A204.1 (cell line): Measurements from ENCODE around the gene PRKCB.

Experiments used
- FAIRE-seq: peaks from 2 replicates; lab custom pipeline; 2012; peaks lifted over from hg19 to GRCh38; lab: Jason Lieb, UNC

Gene PRKCB

GRCh38 chr16:23836404-23837311 lies 875 bp downstream of the PRKCB start:
- FAIRE-seq: no peak

DNA sequence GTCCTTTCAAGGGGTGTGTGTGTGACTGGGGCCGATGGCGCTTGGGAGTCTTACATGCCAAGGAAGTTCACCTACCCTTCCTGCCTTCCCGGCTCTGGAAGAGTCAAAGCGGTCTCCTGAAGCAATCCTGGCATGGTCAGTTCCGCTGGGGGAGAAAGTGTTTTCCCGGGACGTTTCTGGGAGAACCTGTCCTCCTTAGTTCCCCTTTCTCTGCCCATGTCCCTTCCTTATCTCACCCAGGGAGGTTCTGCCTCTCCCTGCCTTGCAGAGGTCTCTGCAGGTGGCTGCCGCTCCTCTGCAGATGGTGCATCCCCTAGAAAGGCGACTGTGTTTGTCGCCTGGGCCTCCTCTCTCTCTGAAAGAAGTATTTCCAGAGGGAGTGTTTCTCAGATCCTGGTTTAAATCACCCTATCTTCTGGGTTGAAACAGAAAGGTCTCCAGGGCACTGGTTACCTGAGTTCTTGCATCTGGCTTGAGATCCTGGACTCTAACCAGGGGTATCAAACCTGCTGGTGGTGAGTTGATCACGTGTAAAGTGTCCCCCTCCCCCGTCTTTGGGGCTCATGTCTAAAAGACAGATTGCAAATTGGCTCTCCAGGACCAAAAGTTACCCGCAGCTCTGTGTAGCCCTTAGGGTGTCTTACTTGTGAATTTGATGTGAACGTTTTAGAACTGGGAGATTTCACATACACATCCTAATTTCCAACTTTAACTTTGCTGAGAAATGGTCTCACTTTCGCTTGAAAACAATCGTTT lies 1.9 kb downstream of the PRKCB start:
- no peak for FAIRE-seq

DNA sequence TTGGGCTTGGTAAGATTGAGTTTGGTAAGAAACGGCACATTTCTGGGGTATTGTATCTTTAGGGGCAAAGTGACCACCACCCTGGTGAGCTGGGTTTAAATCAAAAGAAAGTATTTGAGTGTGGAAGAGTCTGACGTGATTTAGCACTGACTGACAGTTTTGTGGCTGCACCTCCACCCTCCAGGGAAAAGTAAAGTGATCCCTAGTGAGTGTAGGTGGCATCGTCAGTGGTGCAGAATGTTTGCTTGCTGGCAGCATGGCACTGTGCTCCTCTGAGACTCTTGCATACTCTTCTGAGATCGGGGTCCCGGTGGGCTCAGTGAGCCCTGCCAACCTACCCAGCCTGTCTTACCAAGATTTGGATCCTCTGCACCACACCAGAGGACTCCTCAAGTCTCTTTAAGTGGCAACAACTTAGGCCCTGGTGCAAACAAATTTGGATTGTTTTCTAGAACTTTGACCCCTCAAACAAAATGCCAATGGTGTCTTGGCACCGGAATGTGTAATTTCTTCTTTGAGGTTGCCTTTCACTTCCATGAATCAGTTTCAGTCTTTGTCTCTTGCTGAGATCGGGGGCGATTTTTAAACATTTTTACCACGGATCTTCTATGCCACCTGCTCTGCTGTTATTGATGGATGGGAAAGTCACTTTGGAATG lies 2.8 kb downstream of the PRKCB start:
- FAIRE-seq: no peak

DNA sequence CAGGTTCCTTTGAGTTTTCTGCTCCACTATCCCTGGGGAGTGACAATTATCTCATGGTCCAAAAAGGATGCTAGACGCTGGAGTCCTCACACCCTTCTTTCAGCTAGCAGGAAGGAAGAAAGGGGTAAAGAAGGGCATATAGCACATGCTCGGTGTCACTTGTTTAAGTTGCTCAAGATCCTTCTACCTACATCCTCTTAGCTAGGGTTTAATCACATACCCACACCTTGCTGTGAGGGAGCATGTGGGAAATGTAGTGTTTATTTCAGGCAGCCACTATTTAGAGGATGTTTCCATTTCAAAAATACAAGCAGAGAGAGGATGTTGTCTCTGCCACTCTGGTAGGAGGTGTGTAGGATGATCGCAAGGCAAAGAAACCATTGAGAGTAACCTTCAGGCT lies 4.5 kb downstream of the PRKCB start:
- FAIRE-seq: no peak

- no peak for FAIRE-seq
Observed at GRCh38 chr16:23842137-23842600, 6.4 kb downstream of the PRKCB start.

GRCh38 chr16:23843143-23843542 lies 7.4 kb downstream of the PRKCB start:
- no peak for FAIRE-seq

- no peak for FAIRE-seq
Observed at GRCh38 chr16:23847251-23847650, 11.5 kb downstream of the PRKCB start.

- no peak for FAIRE-seq
Observed at GRCh38 chr16:23847948-23848347, 12.2 kb downstream of the PRKCB start.

DNA sequence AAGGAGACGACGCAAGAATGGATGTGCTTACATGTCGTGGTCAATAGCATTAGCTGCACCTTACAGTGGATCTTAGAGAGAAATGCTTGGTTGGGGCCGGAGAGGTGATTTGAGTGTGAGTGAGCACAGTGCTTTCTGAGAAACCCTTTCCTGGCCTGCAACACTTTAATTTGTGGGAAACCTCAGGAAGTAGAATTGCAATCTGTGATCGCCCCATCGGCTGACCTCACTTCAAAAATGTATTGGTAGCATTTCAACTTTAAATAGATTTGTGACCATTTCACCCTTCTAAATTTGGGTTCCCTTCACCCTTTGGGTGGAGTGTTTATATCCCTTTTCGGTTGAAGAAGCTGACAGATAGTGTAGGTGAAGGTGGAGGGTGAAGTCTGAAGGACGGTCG lies 13.2 kb downstream of the PRKCB start:
- no peak for FAIRE-seq

DNA sequence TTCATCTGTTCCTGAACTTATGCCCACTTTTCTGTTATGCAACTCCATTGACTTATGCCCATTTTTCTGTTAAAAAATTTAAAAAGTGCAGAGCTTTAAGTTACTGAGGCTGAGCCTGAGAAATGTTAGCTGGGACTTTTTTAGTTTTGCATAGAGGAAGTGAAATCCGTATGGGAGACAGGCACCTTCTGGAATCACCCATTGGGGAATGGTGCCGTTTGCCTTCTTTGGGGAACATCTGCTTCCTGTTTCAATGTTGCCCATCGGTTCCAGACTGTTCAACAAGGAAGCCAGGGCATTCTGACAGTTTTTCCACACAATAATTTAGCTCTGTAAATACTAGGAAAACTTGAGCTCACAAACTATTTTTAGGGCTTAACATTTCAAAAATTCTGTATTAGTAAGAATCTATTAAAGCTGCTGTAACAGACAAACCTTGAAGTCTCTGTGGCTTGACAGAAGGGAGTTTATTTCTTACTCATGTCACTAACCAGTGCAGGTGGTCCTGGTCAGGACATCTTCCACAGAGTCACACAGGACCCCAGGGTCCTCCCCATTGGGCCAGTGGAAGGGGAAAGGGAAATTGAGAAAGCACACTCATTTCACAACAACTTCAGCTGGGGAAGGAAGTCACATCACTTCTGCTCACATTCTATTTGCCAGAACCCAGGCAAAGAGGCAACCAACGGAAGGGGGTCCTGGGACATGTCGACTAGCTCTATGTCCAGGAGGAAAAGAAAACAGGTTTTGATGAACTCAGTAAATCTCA lies 17.2 kb downstream of the PRKCB start:
- no peak for FAIRE-seq

DNA sequence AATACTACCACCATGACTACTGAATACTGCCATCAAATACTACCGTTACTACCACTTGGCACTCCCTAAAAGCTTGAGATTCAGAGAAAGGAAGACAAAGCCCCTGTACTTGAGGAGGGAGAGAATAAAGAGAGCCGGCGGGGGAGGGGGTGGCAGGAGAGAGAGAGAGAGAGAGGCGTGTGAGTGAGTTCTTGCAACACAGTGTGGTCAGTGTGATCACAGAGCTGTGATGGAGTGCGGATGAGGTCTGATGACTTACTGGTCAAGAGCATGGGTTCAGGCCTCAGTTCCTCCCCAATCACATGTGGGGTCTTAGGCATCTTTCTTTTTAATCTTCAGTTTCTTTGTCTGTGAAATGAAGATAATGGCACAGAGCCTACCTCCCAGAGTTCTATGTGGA lies 19.2 kb downstream of the PRKCB start:
- FAIRE-seq: no peak

GRCh38 chr16:23856251-23856709 lies 20.5 kb downstream of the PRKCB start:
- FAIRE-seq: no peak

DNA sequence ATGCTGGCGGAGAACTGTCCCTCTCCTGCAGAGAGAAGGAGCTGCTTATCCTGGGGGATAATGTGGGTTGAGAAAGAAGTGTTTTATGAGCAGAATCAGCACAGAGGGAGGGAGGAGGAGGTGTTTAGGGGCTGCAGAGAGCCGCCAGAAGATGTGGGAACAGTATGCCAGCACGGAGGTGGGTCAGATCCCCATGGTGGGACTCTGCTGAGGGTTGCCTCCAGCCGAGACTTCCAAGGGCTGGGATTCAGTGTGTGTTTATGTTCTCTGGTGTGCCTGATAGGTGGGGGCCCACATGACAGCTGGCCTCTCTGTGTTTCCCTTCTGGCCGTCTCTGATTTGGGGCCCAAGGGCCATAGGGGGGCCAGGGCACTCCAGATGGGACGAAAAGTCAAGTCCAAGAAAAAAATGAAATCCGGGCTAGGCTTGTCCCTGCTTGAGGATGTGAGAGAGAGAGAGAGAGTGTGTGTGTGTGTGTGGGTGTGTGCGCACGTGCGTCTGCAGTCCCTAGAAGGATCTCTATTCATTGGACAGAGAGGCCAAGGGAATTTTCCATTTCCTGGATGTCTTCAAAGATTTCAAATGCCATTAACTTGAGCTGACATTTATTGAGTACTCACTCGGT lies 21.6 kb downstream of the PRKCB start:
- FAIRE-seq: no peak

DNA sequence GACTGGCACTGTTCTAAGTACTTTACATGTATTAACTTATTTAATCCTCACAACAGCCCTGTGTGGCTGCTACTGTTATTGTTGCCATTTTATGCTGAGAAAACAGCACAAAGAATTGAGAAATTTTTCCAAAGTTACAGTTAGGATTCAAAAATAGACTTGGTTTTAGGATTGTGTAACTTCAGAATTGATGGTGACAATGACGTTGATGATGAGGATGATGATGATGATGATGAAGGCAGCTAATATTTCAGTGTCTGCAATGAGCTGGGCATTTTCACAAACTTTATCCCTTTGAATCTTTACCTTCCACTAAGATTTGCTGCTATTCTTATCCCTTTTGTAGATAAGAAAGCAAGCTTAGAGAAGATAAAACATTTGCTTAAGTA lies 22.1 kb downstream of the PRKCB start:
- no peak for FAIRE-seq

DNA sequence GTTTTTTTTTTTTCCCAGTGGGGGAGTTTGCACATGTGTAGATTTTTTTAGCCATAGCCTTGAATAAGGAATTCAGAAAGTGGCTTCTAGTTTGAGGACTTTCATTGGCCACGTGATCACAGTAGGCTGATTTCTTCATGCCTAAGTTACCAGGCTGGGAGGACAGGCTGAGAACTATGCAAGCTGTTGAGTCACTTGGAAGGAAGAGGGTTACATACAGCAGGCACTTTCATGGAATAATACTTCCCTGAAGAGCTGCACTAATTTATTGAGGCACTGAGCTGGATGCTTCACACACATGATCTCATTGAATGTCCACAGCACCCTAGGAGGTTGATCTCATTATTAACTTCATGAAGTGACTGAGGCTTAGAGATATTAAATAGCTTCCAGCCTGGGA lies 22.8 kb downstream of the PRKCB start:
- no peak for FAIRE-seq

- no peak for FAIRE-seq
Observed at GRCh38 chr16:23859713-23860269, 24.0 kb downstream of the PRKCB start.

- FAIRE-seq: no peak
Observed at GRCh38 chr16:23861874-23862273, 26.1 kb downstream of the PRKCB start.

DNA sequence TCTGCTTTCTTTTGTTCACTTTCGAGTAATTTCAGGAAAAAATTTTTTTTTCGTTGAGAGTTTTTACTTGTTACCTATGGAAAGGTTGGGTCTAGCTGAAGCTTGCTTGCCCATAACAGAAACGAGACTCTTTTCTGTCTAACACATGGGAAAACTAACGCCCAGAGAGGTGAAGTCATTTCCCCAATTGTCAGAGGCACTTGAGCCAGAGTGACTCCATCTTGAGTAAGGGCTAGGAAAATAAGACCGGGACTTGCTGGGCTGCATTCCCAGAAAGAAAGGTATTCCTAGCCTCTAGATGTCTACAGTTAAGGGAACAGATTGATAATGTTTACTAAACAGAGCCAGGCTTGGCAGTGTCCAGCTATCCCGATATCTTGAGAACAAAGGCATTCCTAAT lies 26.8 kb downstream of the PRKCB start:
- no peak for FAIRE-seq

DNA sequence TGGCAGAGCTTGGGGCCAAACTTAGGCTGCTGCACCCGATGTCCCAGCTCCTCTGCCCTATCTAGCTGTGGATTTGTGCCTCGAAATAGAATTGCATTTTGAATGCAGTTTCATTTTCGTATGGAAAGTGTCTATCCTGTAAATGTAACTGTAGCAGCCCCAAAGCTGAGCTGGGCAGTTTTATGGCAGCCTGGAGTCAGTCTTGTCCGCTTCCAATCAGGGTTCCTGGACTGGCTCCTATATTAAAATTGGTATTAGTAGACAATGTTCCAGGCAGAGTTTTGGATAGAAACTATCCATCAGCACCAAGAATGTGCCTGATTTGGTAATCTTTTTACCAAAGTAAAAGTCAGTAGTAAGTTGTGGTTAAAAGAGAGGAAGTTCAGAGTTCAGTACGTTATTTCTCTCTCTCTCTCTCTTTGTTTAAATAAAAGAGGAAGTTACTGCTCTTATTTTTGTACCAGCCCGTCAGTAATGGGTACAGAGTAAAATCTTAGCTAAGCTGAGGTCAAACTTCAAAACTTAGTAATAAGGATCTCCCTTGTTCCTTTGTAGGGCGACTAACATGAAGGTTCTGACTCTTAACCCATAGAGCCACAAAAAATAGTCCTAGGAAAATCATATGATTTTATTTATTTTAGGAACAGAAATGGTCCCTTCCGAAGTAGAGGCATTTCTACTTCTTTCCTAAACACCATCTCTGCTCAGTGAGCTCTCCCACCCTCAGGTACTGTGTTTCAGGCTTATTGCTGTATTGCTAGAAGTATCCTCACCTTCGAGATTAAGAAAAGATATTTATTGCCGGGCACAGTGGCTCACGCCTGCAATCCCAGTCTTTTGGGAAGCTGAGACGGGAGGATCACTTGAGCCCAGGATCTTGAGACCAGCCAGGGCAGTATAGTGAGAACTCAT lies 28.0 kb downstream of the PRKCB start:
- no peak for FAIRE-seq

- FAIRE-seq: no peak
Observed at GRCh38 chr16:23865853-23866252, 30.1 kb downstream of the PRKCB start.
